Central memory CD8-positive, alpha-beta T cell (primary cell): ENCODE measurements around the gene GPLD1.
A peak's percentile ranks its signal among the peaks of the same experiment; 100 is the strongest.

ENCODE experiments used
- ATAC-seq: fragments of 150-1000 bp; cut with Tn5 transposase; replicated peaks from 2 replicates; pipeline ENCODE4 v1.10.0; 2022; ENCODE audit warnings: mild to moderate bottlenecking, moderate FRiP score, moderate number of reproducible peaks; ENCODE audit not compliant: poor library complexity, severe bottlenecking; ENCODE audit errors: extremely low read depth
- DNase-seq, 2 donors: peaks; one replicate each; pipeline ENCODE4 v3.0.0; 2021; ENCODE audit warnings: low spot score in 2 of 2
- H3K27ac Mint-ChIP-seq: one replicate; pipeline ENCODE4 v1.8.0; 2022; ENCODE audit warnings: low read depth, mild to moderate bottlenecking, moderate library complexity, mixed read lengths
- H3K27me3 Mint-ChIP-seq: one replicate; pipeline ENCODE4 v1.8.0; 2022; ENCODE audit warnings: mixed read lengths
- H3K36me3 Mint-ChIP-seq: one replicate; pipeline ENCODE4 v1.8.0; 2022; ENCODE audit warnings: mild to moderate bottlenecking, moderate library complexity, mixed read lengths; ENCODE audit not compliant: insufficient read depth
- H3K4me1 Mint-ChIP-seq: one replicate; pipeline ENCODE4 v1.8.0; 2022; ENCODE audit warnings: mixed read lengths
- H3K4me3 Mint-ChIP-seq: one replicate; pipeline ENCODE4 v1.8.0; 2022; ENCODE audit warnings: mild to moderate bottlenecking, moderate library complexity, mixed read lengths
- H3K9me3 Mint-ChIP-seq: one replicate; pipeline ENCODE4 v1.8.0; 2022; ENCODE audit warnings: mixed read lengths

Gene GPLD1

DNA sequence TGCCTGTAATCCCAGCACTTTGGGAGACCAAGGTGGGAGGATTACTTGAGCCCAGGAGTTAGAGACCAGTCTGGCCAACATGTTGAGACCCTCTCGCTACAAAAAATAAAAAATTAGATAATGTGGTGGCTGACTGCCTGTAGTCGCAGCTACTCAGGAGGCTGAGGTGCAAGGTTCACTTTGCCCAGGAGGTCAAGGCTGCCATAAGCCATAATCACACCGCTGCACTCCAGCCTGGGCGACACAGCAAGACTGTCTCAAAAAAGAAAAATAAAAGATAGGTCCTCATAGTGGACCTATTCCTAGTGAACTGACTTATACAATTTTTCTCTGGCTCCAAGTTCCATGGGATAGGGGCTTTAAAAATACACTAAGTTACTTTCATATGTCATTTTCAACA is 44.8 kb downstream of the GPLD1 start:
- DNase-seq (no peak), ATAC-seq (no peak)
- no peak overlapping the region for H3K4me3 Mint-ChIP-seq
- H3K9me3 Mint-ChIP-seq, result no peaks in the 10 kb centered on the region
- H3K27me3 Mint-ChIP-seq, result no peaks in the 10 kb centered on the region
- no peaks in the 10 kb centered on the region for H3K36me3 Mint-ChIP-seq
- H3K27ac Mint-ChIP-seq, result no peak overlapping the region
- H3K4me1 Mint-ChIP-seq, result no peaks in the 10 kb centered on the region

DNA sequence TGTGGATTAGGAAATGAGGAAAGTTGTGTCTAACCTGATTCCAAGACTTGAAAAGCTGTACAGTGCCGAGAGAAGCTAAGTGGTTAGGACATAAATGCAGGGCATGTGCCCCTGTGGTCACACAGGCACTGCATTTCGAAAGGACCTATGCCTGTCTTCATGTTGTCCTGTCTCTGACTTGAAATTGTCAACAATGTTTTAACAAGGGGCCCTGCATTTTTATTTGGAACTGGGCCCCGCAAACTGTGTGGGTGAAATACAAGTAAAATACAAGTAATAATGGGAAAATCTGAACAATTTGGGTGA is 47.8 kb downstream of the GPLD1 start:
- H3K36me3 Mint-ChIP-seq, result no peaks in the 10 kb centered on the region
- H3K4me1 Mint-ChIP-seq, result no peaks in the 10 kb centered on the region
- no peak for DNase-seq
- ATAC-seq, result no peak
- no peak overlapping the region for H3K4me3 Mint-ChIP-seq
- no peaks in the 10 kb centered on the region for H3K27me3 Mint-ChIP-seq
- H3K27ac Mint-ChIP-seq, result no peak overlapping the region
- H3K9me3 Mint-ChIP-seq, result no peaks in the 10 kb centered on the region

DNA sequence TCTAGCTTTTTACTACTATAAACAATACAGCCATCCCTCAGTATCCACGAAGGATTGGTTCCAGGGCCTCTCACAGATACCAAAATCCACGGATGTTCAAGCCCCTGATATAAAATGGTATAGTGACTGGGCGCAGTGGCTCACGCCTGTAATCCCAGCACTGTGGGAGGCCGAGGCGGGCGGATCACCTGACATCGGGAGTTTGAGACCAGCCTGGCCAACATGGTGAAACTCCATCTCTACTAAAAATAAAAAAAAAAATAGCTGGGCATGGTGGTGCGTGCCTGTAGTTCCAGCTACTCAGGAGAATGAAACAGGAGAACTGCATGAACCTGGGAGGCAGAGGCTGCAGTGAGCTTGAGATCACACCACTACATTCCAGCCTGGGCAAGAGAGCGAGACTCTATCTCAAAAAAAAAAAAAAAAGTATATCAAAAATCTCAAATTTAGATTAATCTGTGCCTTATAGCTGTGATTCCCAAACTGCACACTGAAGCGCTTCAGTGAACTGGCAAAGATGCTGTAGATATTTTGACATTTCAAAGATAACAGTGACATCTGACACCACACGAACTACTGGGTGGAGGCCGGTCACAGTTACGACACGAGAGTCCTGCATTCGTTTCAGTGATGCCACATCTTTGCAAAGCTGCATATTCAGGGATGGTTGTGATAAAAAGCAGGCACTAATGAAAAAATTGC is 48.3 kb downstream of the GPLD1 start:
- Mint-ChIP-seq H3K4me1 (no peaks in the 10 kb centered on the region), H3K4me3 (no peak overlapping the region), H3K36me3 (no peaks in the 10 kb centered on the region), H3K27me3 (no peaks in the 10 kb centered on the region), H3K27ac (no peak overlapping the region), H3K9me3 (no peaks in the 10 kb centered on the region)
- DNase-seq (no peak), ATAC-seq (no peak)

DNA sequence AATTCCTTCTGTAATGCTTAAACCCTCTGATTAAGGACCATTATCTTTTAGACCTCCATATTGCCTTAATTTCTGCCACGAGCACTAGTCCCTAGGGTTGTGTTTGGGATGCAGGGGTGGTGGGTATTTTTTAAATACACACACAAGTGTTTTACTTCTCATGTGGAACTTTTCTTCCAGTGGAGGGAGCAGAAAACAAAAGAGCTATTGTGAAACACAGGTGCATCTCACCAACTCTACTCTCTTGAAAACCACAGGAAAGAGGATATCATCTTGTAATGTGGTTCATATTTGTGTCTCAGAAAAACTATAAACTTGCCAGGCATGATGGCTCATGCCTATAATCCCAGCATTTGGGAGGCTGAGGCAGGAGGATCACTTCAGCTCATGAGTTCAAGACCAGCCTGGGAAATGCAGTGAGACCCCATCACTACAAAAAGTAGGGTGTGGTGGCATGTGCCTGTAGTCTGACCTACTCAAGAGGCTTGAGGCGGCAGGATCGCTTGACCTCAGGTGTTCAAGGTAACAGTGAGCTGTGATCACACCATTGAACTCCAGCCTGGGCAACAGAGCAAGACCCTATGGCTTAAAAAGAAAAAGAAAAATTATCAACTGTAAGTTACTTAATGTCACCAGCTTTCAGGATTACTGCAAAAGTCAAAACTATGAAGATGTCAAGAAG is 49.4 kb downstream of the GPLD1 start:
- DNase-seq, result no peak
- H3K4me1 Mint-ChIP-seq, result no peaks in the 10 kb centered on the region
- no peaks in the 10 kb centered on the region for H3K27me3 Mint-ChIP-seq
- H3K9me3 Mint-ChIP-seq, result no peaks in the 10 kb centered on the region
- no peak overlapping the region for H3K27ac Mint-ChIP-seq
- no peaks in the 10 kb centered on the region for H3K36me3 Mint-ChIP-seq
- H3K4me3 Mint-ChIP-seq, result no peak overlapping the region
- ATAC-seq, result no peak

DNA sequence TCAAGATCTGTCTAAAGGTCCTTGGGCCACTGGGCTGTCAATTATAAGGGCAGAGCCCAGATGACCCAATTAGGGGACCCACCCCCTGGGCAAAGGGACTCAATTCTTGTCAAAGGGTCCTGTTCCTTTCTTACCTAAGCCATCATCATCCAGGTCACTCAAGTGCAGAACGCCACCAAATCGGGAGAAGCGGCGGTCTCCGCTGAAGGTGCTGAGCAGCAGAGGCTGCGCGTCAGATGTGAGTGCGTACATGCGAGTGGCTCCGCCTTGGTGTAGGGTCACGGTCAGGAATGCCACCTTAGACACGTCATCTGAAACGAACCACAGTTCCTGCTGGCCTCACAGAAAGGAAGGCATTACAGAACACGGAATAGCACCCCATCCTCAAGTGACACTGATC is 52.4 kb downstream of the GPLD1 start:
- Mint-ChIP-seq H3K9me3 (no peaks in the 10 kb centered on the region), H3K4me3 (no peak overlapping the region), H3K27ac (no peak overlapping the region), H3K36me3 (peaks cover 3% of the 10 kb centered on the region), H3K4me1 (no peaks in the 10 kb centered on the region), H3K27me3 (no peaks in the 10 kb centered on the region)
- ATAC-seq (no peak), DNase-seq (no peak)

DNA sequence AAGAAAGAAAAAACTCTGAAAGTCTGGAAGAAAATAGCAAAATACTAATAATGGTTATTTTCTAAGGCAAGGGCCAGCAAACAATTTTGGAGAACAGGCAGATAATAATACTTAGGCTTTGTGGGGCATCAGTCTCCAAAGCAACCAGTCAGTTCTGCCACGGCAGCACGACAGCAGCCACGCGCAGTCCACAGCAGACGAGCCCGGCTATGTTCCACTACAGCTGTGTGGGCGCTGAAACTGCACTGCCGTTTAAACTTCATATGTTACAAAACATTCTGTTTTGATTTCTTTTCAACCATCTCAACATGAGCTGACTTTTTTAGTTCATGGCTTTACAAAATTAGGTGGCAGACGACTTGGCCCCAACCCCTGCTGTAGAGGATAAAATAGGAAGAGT is 56.8 kb downstream of the GPLD1 start:
- Mint-ChIP-seq H3K36me3 (peaks cover 7% of the 10 kb centered on the region), H3K4me1 (no peaks in the 10 kb centered on the region), H3K4me3 (no peak overlapping the region), H3K27me3 (no peaks in the 10 kb centered on the region), H3K27ac (no peak overlapping the region), H3K9me3 (no peaks in the 10 kb centered on the region)
- DNase-seq, result no peak
- ATAC-seq, result no peak

DNA sequence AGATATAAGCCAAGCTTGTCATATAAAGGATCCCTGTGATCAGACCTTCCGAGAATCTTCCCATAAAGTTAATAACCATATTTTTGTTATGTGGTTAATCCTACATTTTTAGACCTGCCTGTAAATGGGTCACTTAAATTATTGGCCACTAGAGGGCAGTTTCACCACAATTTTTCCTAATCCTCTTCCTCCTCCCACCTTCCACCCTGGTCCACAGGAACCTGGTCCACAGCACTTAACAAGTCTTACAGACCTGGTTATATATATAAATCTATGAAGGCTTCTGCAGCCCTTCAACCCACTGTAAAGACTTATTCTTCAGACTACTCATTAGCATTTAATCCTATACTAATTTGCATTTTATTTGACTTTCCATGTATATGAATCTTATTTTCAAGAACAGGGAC is 58.3 kb downstream of the GPLD1 start:
- Mint-ChIP-seq H3K4me1 (no peaks in the 10 kb centered on the region), H3K27ac (no peak overlapping the region), H3K9me3 (no peaks in the 10 kb centered on the region), H3K4me3 (no peak overlapping the region), H3K27me3 (no peaks in the 10 kb centered on the region), H3K36me3 (peaks cover 10% of the 10 kb centered on the region)
- DNase-seq (no peak), ATAC-seq (no peak)

DNA sequence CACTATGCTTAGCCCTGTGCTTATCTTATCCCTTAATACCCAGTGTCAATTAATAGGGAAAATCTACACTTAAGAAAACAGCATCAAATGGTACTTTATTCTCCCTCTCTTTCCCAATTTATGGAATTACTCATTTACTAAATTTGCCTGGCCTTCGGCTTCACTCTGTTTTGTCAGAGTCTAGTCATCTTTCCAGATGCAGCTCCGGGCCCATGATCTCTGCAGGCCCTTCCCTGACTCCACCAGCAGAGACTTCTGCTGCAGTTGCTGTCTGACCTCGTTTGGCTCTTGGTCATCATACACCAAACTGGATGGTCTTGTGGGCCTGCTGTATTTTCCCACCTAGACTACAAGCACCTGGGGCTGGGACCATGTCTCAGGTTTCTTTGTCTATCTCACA is 59.3 kb downstream of the GPLD1 start:
- peaks cover 10% of the 10 kb centered on the region for H3K36me3 Mint-ChIP-seq
- DNase-seq (no peak), ATAC-seq (no peak)
- no peaks in the 10 kb centered on the region for H3K27me3 Mint-ChIP-seq
- no peaks in the 10 kb centered on the region for H3K4me1 Mint-ChIP-seq
- H3K4me3 Mint-ChIP-seq, result no peak overlapping the region
- H3K9me3 Mint-ChIP-seq, result no peaks in the 10 kb centered on the region
- no peak overlapping the region for H3K27ac Mint-ChIP-seq

DNA sequence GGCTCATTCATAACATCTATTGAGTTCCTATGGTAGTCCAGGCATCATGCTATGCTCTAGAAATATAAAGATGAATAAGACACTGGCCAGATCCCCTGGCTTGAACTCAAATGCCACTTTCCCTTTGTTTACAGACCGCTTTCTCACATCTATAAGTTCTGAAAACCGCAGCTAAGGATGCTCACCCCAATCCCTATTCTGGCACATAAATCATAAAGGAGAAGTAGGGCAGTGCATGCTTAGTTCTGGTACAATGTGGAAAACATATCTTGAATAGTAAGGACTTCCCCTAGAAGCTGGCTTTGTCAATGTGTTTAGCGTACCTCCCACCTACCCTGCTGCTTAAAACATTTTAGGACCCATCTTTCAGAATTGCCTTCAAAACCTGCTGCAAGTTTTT is 60.2 kb downstream of the GPLD1 start:
- Mint-ChIP-seq H3K27ac (no peak overlapping the region), H3K27me3 (no peaks in the 10 kb centered on the region), H3K4me3 (no peak overlapping the region), H3K4me1 (no peaks in the 10 kb centered on the region), H3K36me3 (peaks cover 14% of the 10 kb centered on the region), H3K9me3 (no peaks in the 10 kb centered on the region)
- DNase-seq (no peak), ATAC-seq (no peak)

DNA sequence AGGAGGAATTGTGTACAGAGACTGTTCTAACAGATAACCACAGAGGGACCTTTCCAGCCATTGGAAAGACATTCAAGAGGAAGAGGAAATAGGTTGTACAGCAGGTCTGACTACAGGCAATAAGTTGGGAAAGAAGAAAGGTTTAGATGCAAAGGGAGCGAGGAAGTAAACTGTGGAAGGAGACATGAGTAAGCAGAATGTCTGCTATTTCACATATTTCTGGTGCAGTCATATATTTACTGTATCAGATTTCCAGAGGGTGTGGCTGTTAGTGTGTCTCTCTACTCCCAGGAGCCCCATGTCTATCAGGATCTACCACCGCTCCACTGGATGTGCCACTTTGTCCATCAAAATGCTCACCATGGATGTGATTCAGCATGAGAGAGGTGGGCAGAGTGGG is 60.8 kb downstream of the GPLD1 start:
- ATAC-seq, result no peak
- Mint-ChIP-seq H3K36me3 (peaks cover 16% of the 10 kb centered on the region), H3K27me3 (no peaks in the 10 kb centered on the region), H3K4me1 (no peaks in the 10 kb centered on the region), H3K9me3 (no peaks in the 10 kb centered on the region), H3K27ac (no peak overlapping the region), H3K4me3 (no peak overlapping the region)
- DNase-seq, result no peak

DNA sequence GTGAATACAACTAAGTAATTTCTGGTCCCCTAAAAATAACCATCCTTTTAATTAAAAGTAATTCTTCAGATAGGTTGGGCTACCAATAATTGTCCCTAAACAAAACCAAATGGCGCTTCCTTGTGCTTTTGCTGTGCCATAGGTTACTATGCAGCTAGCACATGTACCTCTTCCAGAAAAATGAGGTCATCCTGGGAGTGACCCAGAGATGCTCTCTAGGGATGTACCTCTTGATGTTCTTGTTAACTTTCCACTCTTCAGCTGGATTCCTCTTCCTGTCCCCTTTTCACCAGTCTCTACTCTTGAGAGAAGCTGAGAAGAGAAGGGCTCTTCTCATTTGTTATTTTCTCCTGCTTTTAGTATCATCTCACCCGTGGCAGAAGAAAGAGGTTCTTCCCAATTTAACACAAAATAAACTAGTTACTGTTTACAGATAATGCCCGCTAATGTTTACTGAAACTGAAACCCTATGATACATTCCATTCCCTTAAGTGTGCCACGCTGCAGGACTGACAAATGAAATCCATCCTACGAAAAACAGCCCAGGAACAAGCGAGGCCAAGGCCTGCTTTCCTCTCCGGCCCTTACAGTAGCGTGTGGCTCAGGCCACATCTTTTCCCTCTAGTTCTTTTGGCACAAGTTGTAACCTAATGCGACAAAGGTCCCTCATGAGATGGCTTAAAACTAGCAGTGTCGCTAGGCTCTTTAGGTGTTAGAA is 62.5 kb downstream of the GPLD1 start:
- H3K4me3 Mint-ChIP-seq, result no peak overlapping the region
- no peaks in the 10 kb centered on the region for H3K27me3 Mint-ChIP-seq
- no peaks in the 10 kb centered on the region for H3K9me3 Mint-ChIP-seq
- H3K36me3 Mint-ChIP-seq, result peaks cover 21% of the 10 kb centered on the region
- no peak for DNase-seq
- no peaks in the 10 kb centered on the region for H3K4me1 Mint-ChIP-seq
- no peak for ATAC-seq
- peak overlapping the region; percentile 27 for H3K27ac Mint-ChIP-seq

DNA sequence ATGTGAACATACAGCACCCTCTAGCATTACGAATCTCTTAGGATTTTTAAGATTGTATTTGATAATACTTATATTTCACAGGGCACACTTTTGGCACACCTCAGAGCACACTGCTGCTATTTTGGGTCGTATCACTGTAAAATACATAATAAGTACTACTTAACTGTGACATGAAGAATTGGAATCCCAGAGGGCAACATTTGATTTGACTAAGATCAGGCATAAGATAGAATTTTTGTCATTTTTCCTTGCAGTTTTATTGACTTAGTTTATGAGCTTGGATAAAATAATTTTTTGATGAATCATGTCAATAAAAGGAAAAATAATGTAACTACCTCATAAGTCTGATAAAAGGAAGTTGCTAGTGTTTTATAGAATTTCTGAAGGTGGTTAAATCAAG is 64.3 kb downstream of the GPLD1 start:
- Mint-ChIP-seq H3K4me1 (no peaks in the 10 kb centered on the region), H3K27ac (no peak overlapping the region), H3K36me3 (peaks cover 33% of the 10 kb centered on the region), H3K4me3 (no peak overlapping the region), H3K27me3 (no peaks in the 10 kb centered on the region), H3K9me3 (no peaks in the 10 kb centered on the region)
- ATAC-seq (no peak), DNase-seq (no peak)

DNA sequence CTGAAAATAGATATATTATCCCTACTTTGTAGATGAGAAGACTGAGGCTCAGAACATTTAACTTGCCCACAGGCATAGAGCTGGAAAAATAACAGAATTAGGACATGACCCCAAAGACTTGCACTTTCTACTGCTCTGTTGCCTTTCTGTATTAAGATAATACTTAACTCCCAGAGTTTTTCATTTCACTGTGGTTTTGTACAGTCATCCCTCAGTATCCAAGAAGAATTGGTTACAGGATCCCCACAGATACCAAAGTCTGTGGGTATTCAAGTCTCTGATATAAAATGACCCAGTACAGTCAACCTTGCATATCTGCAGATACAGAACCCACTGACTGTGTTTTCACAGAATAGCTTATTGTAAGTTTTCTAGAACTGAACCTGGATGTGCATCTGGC is 69.9 kb downstream of the GPLD1 start:
- ATAC-seq, result no peak

More for the DNA sequence above, 69.9 kb downstream of the GPLD1 start:
- Mint-ChIP-seq H3K27ac (no peak overlapping the region), H3K9me3 (no peaks in the 10 kb centered on the region), H3K4me1 (no peaks in the 10 kb centered on the region), H3K4me3 (no peak overlapping the region), H3K27me3 (no peaks in the 10 kb centered on the region), H3K36me3 (peaks cover 52% of the 10 kb centered on the region)
- no peak for DNase-seq
